IMR-90 (cell line): Measurements from ENCODE around the gene PNKP. TPM values are rescaled to one million over a fixed set of nuclear protein-coding genes. Genes with fewer than 3 reads are reported as not detected.

Source experiments
- ATAC-seq: fragments of 200-7000 bp; cut with Tn5 transposase; 2 replicates; pipeline ENCODE4 v1.9.1; 2020; ENCODE audit warnings: low read depth, mild to moderate bottlenecking, moderate library complexity
- BruUV-seq: library from RNA; stranded (reverse); fragments of 400-500 nt; replicated peaks from 2 replicates; lab custom pipeline; 2021; lab: Mats Ljungman, UMichigan
- CTCF ChIA-PET: fragments of 300-600 bp; formaldehyde crosslinking; extraction: SDS; loops from one replicate; lab custom pipeline; 2021; ENCODE audit warnings: antibody characterized with exemption; lab: Yijun Ruan, JAX
- POLR2A ChIA-PET: fragments of 300-600 bp; sonication (Branson Sonifier 250); formaldehyde crosslinking; loops from one replicate; lab custom pipeline; 2022; ENCODE audit warnings: antibody characterized with exemption; ENCODE audit not compliant: unreplicated experiment; lab: Charles Lee
- DNase-seq: peaks from one replicate; pipeline ENCODE4 v3.0.0; 2013
- H2AFZ ChIP-seq: replicated peaks from 2 replicates; pipeline ENCODE3; 2013; ENCODE audit warnings: low read length, mild to moderate bottlenecking; ENCODE audit not compliant: poor library complexity
- H2AK5ac ChIP-seq: 2 replicates; pipeline ENCODE4 v1.6.1; 2013; ENCODE audit warnings: low read depth, low read length, inconsistent platforms
- H2AK9ac ChIP-seq: replicated peaks from 2 replicates; pipeline ENCODE3; 2013; ENCODE audit warnings: mild to moderate bottlenecking, low read depth, low read length, moderate library complexity; ENCODE audit not compliant: poor library complexity
- H2BK120ac ChIP-seq: 2 replicates; pipeline ENCODE4 v1.6.1; 2013; ENCODE audit warnings: low read depth, low read length, inconsistent platforms
- H2BK15ac ChIP-seq: 3 replicates; pipeline ENCODE4 v1.6.1; 2013; ENCODE audit warnings: low read depth, low read length, inconsistent platforms
- H2BK20ac ChIP-seq: 2 replicates; pipeline ENCODE4 v1.6.1; 2013; ENCODE audit warnings: low read depth, mild to moderate bottlenecking, inconsistent platforms, low read length, moderate library complexity
- H2BK5ac ChIP-seq: 2 replicates; pipeline ENCODE4 v1.6.1; 2013; ENCODE audit warnings: mild to moderate bottlenecking, low read depth, low read length, inconsistent platforms; ENCODE audit not compliant: poor library complexity, severe bottlenecking
- H3K14ac ChIP-seq: replicated peaks from 2 replicates; pipeline ENCODE4 v1.6.1; 2013; ENCODE audit warnings: low read depth, low read length, inconsistent platforms
- H3K18ac ChIP-seq: 2 replicates; pipeline ENCODE4 v1.6.1; 2013; ENCODE audit warnings: low read depth, low read length, control low read depth
- H3K23ac ChIP-seq: 2 replicates; pipeline ENCODE4 v1.6.1; 2013; ENCODE audit warnings: low read depth, low read length, inconsistent platforms
- H3K27ac ChIP-seq: 2 replicates; pipeline ENCODE4 v1.5.1; 2013; ENCODE audit warnings: mild to moderate bottlenecking, control low read depth, low read length; ENCODE audit not compliant: insufficient read depth
- H3K27me3 ChIP-seq: 2 replicates; pipeline ENCODE4 v1.6.1; 2013; ENCODE audit warnings: low read length; ENCODE audit not compliant: control insufficient read depth, insufficient read depth
- H3K36me3 ChIP-seq: 2 replicates; pipeline ENCODE4 v1.6.1; 2013; ENCODE audit warnings: low read length, mixed read lengths; ENCODE audit not compliant: control insufficient read depth, insufficient read depth
- H3K4ac ChIP-seq: 2 replicates; pipeline ENCODE4 v1.6.1; 2013; ENCODE audit warnings: low read depth, low read length, inconsistent platforms
- H3K4me1 ChIP-seq: 2 replicates; pipeline ENCODE4 v1.6.1; 2013; ENCODE audit warnings: low read length, mixed read lengths; ENCODE audit not compliant: control insufficient read depth, insufficient read depth
- H3K4me2 ChIP-seq: 2 replicates; pipeline ENCODE4 v1.6.1; 2013; ENCODE audit warnings: low read depth, mild to moderate bottlenecking, control low read depth, low read length, moderate library complexity
- H3K4me3 ChIP-seq: 2 replicates; pipeline ENCODE4 v1.5.1; 2013; ENCODE audit warnings: low read depth, mild to moderate bottlenecking, control low read depth, low read length, moderate library complexity; ENCODE audit not compliant: insufficient read depth
- H3K56ac ChIP-seq: 2 replicates; pipeline ENCODE4 v1.6.1; 2013; ENCODE audit warnings: low read length, inconsistent platforms; ENCODE audit not compliant: insufficient read depth; ENCODE audit errors: extremely low read depth
- H3K79me1 ChIP-seq, 2 experiments: 2 replicates each; pipeline ENCODE4 v1.6.1; 2013; ENCODE audit warnings: low read length in 2 of 2, inconsistent platforms in 1 of 2, low read depth in 1 of 2
- H3K9ac ChIP-seq: 2 replicates; pipeline ENCODE4 v1.6.1; 2013; ENCODE audit warnings: low read depth, low read length, control low read depth
- H3K9me1 ChIP-seq: 2 replicates; pipeline ENCODE4 v1.6.1; 2013; ENCODE audit warnings: low read length, inconsistent platforms; ENCODE audit not compliant: insufficient read depth
- H3K9me3 ChIP-seq: 2 replicates; pipeline ENCODE4 v1.6.1; 2013; ENCODE audit warnings: low read length; ENCODE audit not compliant: control insufficient read depth, insufficient read depth
- H4K20me1 ChIP-seq: 2 replicates; pipeline ENCODE4 v1.6.1; 2013; ENCODE audit warnings: low read length, inconsistent platforms; ENCODE audit not compliant: insufficient read depth
- H4K5ac ChIP-seq: 2 replicates; pipeline ENCODE4 v1.6.1; 2013; ENCODE audit warnings: mild to moderate bottlenecking, low read depth, low read length, control low read depth
- H4K8ac ChIP-seq, 2 experiments: 2 replicates each; pipeline ENCODE4 v1.6.1; 2013; ENCODE audit warnings: low read depth in 2 of 2, low read length in 2 of 2, control low read depth in 1 of 2, inconsistent platforms in 1 of 2
- H4K91ac ChIP-seq: 2 replicates; pipeline ENCODE4 v1.6.1; 2013; ENCODE audit warnings: low read depth, low read length, inconsistent platforms; ENCODE audit not compliant: insufficient read depth
- BHLHE40 ChIP-seq: fragments of 150-350 bp; IDR thresholded peaks from 2 replicates; pipeline ENCODE4 v1.6.1; 2016; ENCODE audit warnings: mild to moderate bottlenecking, low read depth, low read length
- CEBPB ChIP-seq: IDR thresholded peaks from 2 replicates; pipeline ENCODE4 v1.6.1; 2012; ENCODE audit warnings: low read depth, low read length, improper control_type of control experiment
- CHD1 ChIP-seq: IDR thresholded peaks from 2 replicates; pipeline ENCODE4 v1.6.1; 2012; ENCODE audit warnings: low read depth, low read length, improper control_type of control experiment
- FOS ChIP-seq: fragments of 150-350 bp; IDR thresholded peaks from 2 replicates; pipeline ENCODE4 v1.6.1; 2016; ENCODE audit warnings: low read depth, low read length
- MAFK ChIP-seq: IDR thresholded peaks from 2 replicates; pipeline ENCODE4 v1.6.1; 2012; ENCODE audit warnings: low read depth, low read length, improper control_type of control experiment
- MXI1 ChIP-seq: IDR thresholded peaks from 2 replicates; pipeline ENCODE4 v1.6.1; 2012; ENCODE audit warnings: low read depth, mild to moderate bottlenecking, low read length, moderate library complexity, borderline replicate concordance
- POLR2A ChIP-seq: IDR thresholded peaks from 2 replicates; pipeline ENCODE4 v1.6.1; 2012; ENCODE audit warnings: mild to moderate bottlenecking, low read depth, low read length
- RAD21 ChIP-seq: IDR thresholded peaks from 2 replicates; pipeline ENCODE4 v1.6.1; 2012; ENCODE audit warnings: low read length, improper control_type of control experiment
- RCOR1 ChIP-seq: IDR thresholded peaks from 2 replicates; pipeline ENCODE4 v1.6.1; 2012; ENCODE audit warnings: mild to moderate bottlenecking, low read length, improper control_type of control experiment; ENCODE audit not compliant: insufficient replicate concordance
- RFX5 ChIP-seq: IDR thresholded peaks from 2 replicates; pipeline ENCODE4 v1.8.0; 2012; ENCODE audit warnings: low read depth, mild to moderate bottlenecking, low read length, moderate library complexity
- SMC3 ChIP-seq: fragments of 150-350 bp; IDR thresholded peaks from 2 replicates; pipeline ENCODE4 v1.6.1; 2016; ENCODE audit warnings: low read depth, mild to moderate bottlenecking, antibody characterized with exemption, low read length, moderate library complexity
- WGBS, 2 experiments: methylation state at CpG; one replicate each; pipeline versions ENCODE4 v1.1.5 to v1.1.7; 2013; ENCODE audit warnings: missing lambda C conversion rate in 2 of 2; ENCODE audit not compliant: insufficient read length in 1 of 2; ENCODE audit errors: extremely low coverage in 2 of 2; 5-methylcytosine and 5-hydroxymethylcytosine counted together
- dilution Hi-C: fragments of 300-500 bp; cut with HindIII; formaldehyde crosslinking; loops from one replicate; pipeline ENCODE4 v1.14.3; 2018; ENCODE audit warnings: low sequenced_read_pairs; ENCODE audit not compliant: unreplicated experiment
- in situ Hi-C: fragments of 300-500 bp; cut with MboI; formaldehyde crosslinking; loops from 3 replicates; pipeline ENCODE4 v1.14.3; 2019; ENCODE audit warnings: low sequenced_read_pairs, inconsistent platforms, mixed read lengths
- intact Hi-C: fragments of 100-400 bp; cut with micrococcal nuclease; formaldehyde crosslinking; loops from 2 replicates; pipeline ENCODE4 v1.10.0; 2022
- polyA plus RNA-seq, 3 experiments: library from polyadenylated mRNA; depleted of rRNA; stranded (reverse); fragments of >200 nt; gene quantifications; 2 replicates each; pipeline ENCODE4 v1.2.3, GENCODE V29; 2012; ENCODE audit warnings: low replicate concordance in 1 of 3
- total RNA-seq: library from RNA; depleted of rRNA; stranded (reverse); fragments of >200 nt; gene quantifications from 2 replicates; pipeline ENCODE4 v1.2.3, GENCODE V29; 2012
- TF ChIP-seq, protein P1 (sequence below): fragments of 150-350 bp; IDR thresholded peaks from 2 replicates; pipeline ENCODE4 v1.6.1; 2017; ENCODE audit warnings: mild to moderate bottlenecking, antibody characterized with exemption, low read length, low read depth
- TF ChIP-seq, protein P2 (sequence below): conservative IDR thresholded peaks from 2 replicates; pipeline ENCODE4 v1.5.1; 2012; ENCODE audit warnings: mild to moderate bottlenecking, low read depth, low read length, improper control_type of control experiment
- TF ChIP-seq, protein P3 (sequence below): fragments of 150-350 bp; IDR thresholded peaks from 2 replicates; pipeline ENCODE4 v1.6.1; 2016; ENCODE audit warnings: low read depth, mild to moderate bottlenecking, low read length, moderate library complexity, borderline replicate concordance

The PNKP gene
- total and polyA plus RNA-seq, 2 of the 4 experiments (the other 2 are of a cell fraction), result 14.2 to 25.0 TPM

DNA sequence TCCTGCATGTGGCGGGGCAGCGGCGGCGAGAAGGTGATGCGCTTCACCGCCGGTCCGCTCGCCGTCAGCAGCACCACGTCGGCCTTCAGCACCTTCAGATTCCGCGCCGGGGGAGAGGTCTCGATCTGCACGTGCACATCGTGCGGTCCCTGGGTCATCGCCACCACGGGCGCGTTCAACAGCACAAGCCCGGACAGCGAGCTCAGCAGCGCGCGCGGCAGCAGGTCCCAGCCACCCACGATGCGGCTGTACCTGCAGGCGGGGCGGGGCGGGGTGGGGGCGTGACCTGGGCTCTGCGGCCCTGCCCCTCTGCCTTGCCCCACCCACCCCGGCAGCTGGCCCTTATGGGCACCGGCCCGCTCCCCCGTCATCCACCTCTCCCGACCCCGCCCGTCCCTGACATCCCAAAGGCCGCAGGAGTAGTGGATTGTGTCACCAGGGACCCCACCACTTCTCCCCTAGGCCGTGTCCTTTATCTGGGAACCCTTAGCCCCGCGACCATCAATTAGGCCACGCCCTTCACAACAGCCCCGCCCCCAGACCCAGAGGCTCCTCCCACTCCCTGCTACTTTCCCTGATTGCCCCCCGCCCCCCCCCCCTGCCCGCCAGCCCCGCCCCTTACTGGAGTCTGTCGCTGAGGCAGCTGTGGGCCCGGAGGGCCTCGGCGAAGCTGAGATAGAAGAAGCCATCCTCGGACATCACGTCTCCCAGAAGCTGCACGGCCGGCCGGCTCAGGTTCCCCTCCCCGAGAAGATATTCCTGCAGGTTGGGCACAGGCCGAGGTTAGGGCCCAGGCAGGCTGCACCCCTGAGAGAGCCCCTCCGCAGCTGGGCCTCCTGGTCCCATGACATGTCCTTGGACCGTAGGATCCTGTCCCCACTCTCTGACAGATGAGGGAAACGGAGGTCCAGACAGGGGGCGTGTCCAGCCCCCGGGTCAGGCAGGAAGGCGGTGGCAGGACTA is 23.3 kb upstream of the PNKP start:
- ChIA-PET CTCF (no interaction called here), POLR2A (interaction anchor here (0.6 kb wide), 1 partner anchor 12 kb away, joined by 6 read pairs; no protein-coding TSS in a partner anchor)
- Histone ChIP-seq H2AFZ (peak overlapping the region; percentile 87), H3K4ac (no peak overlapping the region), H2BK5ac (no peak overlapping the region), H3K56ac (no peak overlapping the region), H2AK9ac (peak overlapping the region; percentile 28), H3K36me3 (peaks cover 7% of the 10 kb centered on the region; the same call in 1 of the 2 replicates), H2BK120ac (no peak overlapping the region), H3K27me3 (peaks cover 8% of the 10 kb centered on the region; the same call in 1 of the 2 replicates), H4K91ac (no peak overlapping the region), H3K9me3 (no peaks in the 10 kb centered on the region), H3K9ac (no peak overlapping the region), H3K79me1 (no peaks in the 10 kb centered on the region), H2BK15ac (no peak overlapping the region), H4K8ac (no peak overlapping the region), H3K9me1 (no peaks in the 10 kb centered on the region), H3K14ac (no peak overlapping the region), H3K4me1 (peaks cover 2% of the 10 kb centered on the region; the same call in 1 of the 2 replicates), H3K4me2 (peak overlapping the region; percentile 61), H3K27ac (no peak overlapping the region), H2AK5ac (peak overlapping the region; percentile 16; the same call in 1 of the 2 replicates), H3K23ac (no peak overlapping the region), H4K5ac (no peak overlapping the region), H3K18ac (no peak overlapping the region), H3K4me3 (peak overlapping the region; percentile 6; the same call in 1 of the 2 replicates), H2BK20ac (no peak overlapping the region), H4K20me1 (no peaks in the 10 kb centered on the region)
- in situ Hi-C loops (no loop called here), intact Hi-C loops (no loop called here), dilution Hi-C loops (no loop called here)
- 15% methylated on average over 31 of the region's 69 CpGs; no CpG with 5 or more reads in 1 of the 2 experiments for WGBS, 2 experiments
- peak; percentile 57 for ATAC-seq
- no TSS peak for BruUV-seq
- no peak for DNase-seq
- no peak for TF ChIP-seq CHD1
- no peak for TF ChIP-seq SMC3
- TF ChIP-seq MXI1, result no peak
- TF ChIP-seq RAD21, result no peak
- TF ChIP-seq POLR2A, result no peak
- no peak for TF ChIP-seq BHLHE40
- TF ChIP-seq, protein P1, sequence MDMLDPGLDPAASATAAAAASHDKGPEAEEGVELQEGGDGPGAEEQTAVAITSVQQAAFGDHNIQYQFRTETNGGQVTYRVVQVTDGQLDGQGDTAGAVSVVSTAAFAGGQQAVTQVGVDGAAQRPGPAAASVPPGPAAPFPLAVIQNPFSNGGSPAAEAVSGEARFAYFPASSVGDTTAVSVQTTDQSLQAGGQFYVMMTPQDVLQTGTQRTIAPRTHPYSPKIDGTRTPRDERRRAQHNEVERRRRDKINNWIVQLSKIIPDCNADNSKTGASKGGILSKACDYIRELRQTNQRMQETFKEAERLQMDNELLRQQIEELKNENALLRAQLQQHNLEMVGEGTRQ, result no peak
- no peak for TF ChIP-seq FOS
- TF ChIP-seq, protein P2, sequence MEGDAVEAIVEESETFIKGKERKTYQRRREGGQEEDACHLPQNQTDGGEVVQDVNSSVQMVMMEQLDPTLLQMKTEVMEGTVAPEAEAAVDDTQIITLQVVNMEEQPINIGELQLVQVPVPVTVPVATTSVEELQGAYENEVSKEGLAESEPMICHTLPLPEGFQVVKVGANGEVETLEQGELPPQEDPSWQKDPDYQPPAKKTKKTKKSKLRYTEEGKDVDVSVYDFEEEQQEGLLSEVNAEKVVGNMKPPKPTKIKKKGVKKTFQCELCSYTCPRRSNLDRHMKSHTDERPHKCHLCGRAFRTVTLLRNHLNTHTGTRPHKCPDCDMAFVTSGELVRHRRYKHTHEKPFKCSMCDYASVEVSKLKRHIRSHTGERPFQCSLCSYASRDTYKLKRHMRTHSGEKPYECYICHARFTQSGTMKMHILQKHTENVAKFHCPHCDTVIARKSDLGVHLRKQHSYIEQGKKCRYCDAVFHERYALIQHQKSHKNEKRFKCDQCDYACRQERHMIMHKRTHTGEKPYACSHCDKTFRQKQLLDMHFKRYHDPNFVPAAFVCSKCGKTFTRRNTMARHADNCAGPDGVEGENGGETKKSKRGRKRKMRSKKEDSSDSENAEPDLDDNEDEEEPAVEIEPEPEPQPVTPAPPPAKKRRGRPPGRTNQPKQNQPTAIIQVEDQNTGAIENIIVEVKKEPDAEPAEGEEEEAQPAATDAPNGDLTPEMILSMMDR, result no peak
- TF ChIP-seq RFX5, result no peak
- no peak for TF ChIP-seq CEBPB
- TF ChIP-seq, protein P3, sequence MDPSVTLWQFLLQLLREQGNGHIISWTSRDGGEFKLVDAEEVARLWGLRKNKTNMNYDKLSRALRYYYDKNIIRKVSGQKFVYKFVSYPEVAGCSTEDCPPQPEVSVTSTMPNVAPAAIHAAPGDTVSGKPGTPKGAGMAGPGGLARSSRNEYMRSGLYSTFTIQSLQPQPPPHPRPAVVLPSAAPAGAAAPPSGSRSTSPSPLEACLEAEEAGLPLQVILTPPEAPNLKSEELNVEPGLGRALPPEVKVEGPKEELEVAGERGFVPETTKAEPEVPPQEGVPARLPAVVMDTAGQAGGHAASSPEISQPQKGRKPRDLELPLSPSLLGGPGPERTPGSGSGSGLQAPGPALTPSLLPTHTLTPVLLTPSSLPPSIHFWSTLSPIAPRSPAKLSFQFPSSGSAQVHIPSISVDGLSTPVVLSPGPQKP, result no peak
- TF ChIP-seq MAFK, result no peak
- no peak for TF ChIP-seq RCOR1
